A549 (cell line): ENCODE data around the gene C1orf105. TPM values are rescaled to one million over a fixed set of nuclear protein-coding genes. Genes with fewer than 3 reads are reported as not detected.

Source experiments
- ATAC-seq, 2 experiments: fragments of 200-7000 bp in 1 of 2; fragments of >200 bp in 1 of 2; cut with Nextera tagmentation in 1 of 2; cut with Tn5 transposase in 1 of 2; 3 replicates each; pipeline versions ENCODE4 v1.8.0 to v1.9.1; 2018 to 2020; ENCODE audit warnings: mild to moderate bottlenecking in 1 of 2, moderate library complexity in 1 of 2
- CTCF ChIA-PET: fragments of 300-600 bp; sonication (Branson Sonifier 250); formaldehyde crosslinking; extraction: SDS; loops from one replicate; lab custom pipeline; 2021; ENCODE audit warnings: antibody characterized with exemption, inconsistent platforms; lab: Yijun Ruan, JAX
- POLR2A ChIA-PET: fragments of 350-600 bp; formaldehyde crosslinking; extraction: SDS; loops from one replicate; lab custom pipeline; 2021; ENCODE audit warnings: antibody characterized with exemption, inconsistent platforms; lab: Yijun Ruan, JAX
- DNase-seq, 2 experiments: peaks; one replicate each; pipeline versions ENCODE4 v3.0.0 to v3.0.0-alpha.2; 2011 to 2016; ENCODE audit warnings: low read depth in 1 of 2, low spot score in 1 of 2
- FAIRE-seq: peaks from 2 replicates; lab custom pipeline; 2011; peaks lifted over from hg19 to GRCh38; lab: Jason Lieb, UNC
- H3K27ac ChIP-seq, 2 experiments: fragments of >200 bp; sonication (Bioruptor Twin); formaldehyde crosslinking; 3 replicates each; pipeline ENCODE4 v1.5.1; 2016 to 2017
- H3K4me1 ChIP-seq: fragments of >200 bp; sonication (Bioruptor Twin); formaldehyde crosslinking; 3 replicates; pipeline ENCODE4 v1.6.1; 2016
- H3K4me2 ChIP-seq: fragments of >200 bp; sonication (Bioruptor Twin); formaldehyde crosslinking; 3 replicates; pipeline ENCODE4 v1.6.1; 2016
- H3K4me3 ChIP-seq: fragments of >200 bp; sonication (Bioruptor Twin); formaldehyde crosslinking; 3 replicates; pipeline ENCODE4 v1.5.1; 2016
- H3K9me3 ChIP-seq: fragments of >200 bp; sonication (Bioruptor Twin); formaldehyde crosslinking; 3 replicates; pipeline ENCODE4 v1.6.1; 2016
- BCL3 ChIP-seq: fragments of >200 bp; sonication (Bioruptor Twin); formaldehyde crosslinking; IDR thresholded peaks from 3 replicates; pipeline ENCODE4 v1.6.1; 2016
- BHLHE40 ChIP-seq: IDR thresholded peaks from 2 replicates; pipeline ENCODE4 v1.6.1; 2012; ENCODE audit warnings: low read depth, low read length, inconsistent platforms
- CBX2 ChIP-seq: fragments of 200-600 bp; sonication (generic); IDR thresholded peaks from 2 replicates; pipeline ENCODE4 v1.6.1; 2016; ENCODE audit warnings: low read depth, mild to moderate bottlenecking, borderline replicate concordance
- CBX8 ChIP-seq: fragments of 200-600 bp; sonication (generic); IDR thresholded peaks from 2 replicates; pipeline ENCODE4 v1.6.1; 2016
- EHF ChIP-seq: fragments of 250-450 bp; sonication (Bioruptor Pico); IDR thresholded peaks from 2 replicates; pipeline ENCODE4 v1.5.0; 2020; ENCODE audit warnings: mild to moderate bottlenecking
- ESRRA ChIP-seq: fragments of 150-350 bp; IDR thresholded peaks from 2 replicates; pipeline ENCODE4 v1.6.1; 2014; ENCODE audit warnings: mild to moderate bottlenecking, low read length, borderline replicate concordance
- FOSB ChIP-seq: fragments of 250-450 bp; sonication (Bioruptor Pico); IDR thresholded peaks from 2 replicates; pipeline ENCODE4 v1.5.0; 2020; ENCODE audit warnings: mild to moderate bottlenecking, moderate library complexity
- FOXS1 ChIP-seq: fragments of 250-450 bp; sonication (Bioruptor Pico); IDR thresholded peaks from 2 replicates; pipeline ENCODE4 v1.5.0; 2020; ENCODE audit warnings: mild to moderate bottlenecking, moderate library complexity
- HDAC2 ChIP-seq: fragments of 200-600 bp; sonication (generic); IDR thresholded peaks from 2 replicates; pipeline ENCODE4 v1.6.1; 2016
- HES2 ChIP-seq: fragments of >200 bp; sonication (Bioruptor Twin); formaldehyde crosslinking; IDR thresholded peaks from 2 replicates; pipeline ENCODE4 v1.6.1; 2016
- HMGXB4 ChIP-seq: fragments of 250-450 bp; sonication (Bioruptor Pico); IDR thresholded peaks from 2 replicates; pipeline ENCODE4 v1.5.0; 2021; ENCODE audit warnings: mild to moderate bottlenecking, moderate library complexity, borderline replicate concordance
- HOXB13 ChIP-seq: fragments of 250-450 bp; sonication (Bioruptor Pico); IDR thresholded peaks from 2 replicates; pipeline ENCODE4 v1.5.0; 2020; ENCODE audit warnings: low read depth, mild to moderate bottlenecking, moderate library complexity
- JUN ChIP-seq, 2 experiments: fragments of >200 bp; sonication (Bioruptor Twin); formaldehyde crosslinking; IDR thresholded peaks; 2 replicates in 1 of 2; 3 replicates in 1 of 2; pipeline ENCODE4 v1.6.1; 2016 to 2017
- MYC ChIP-seq: IDR thresholded peaks from 2 replicates; pipeline ENCODE4 v1.6.1; 2012; ENCODE audit warnings: mild to moderate bottlenecking, inconsistent platforms, low read length, improper control_type of control experiment, borderline replicate concordance
- NFE2L2 ChIP-seq: fragments of 150-350 bp; conservative IDR thresholded peaks from 2 replicates; pipeline ENCODE4 v1.6.1; 2014; ENCODE audit warnings: low read length
- NPAS2 ChIP-seq: fragments of 250-450 bp; sonication (Bioruptor Pico); IDR thresholded peaks from 2 replicates; pipeline ENCODE4 v1.8.0; 2022; ENCODE audit warnings: mild to moderate bottlenecking, moderate library complexity, borderline replicate concordance
- NR3C1 ChIP-seq: fragments of >200 bp; sonication (Bioruptor Twin); formaldehyde crosslinking; IDR thresholded peaks from 3 replicates; pipeline ENCODE4 v1.6.1; 2017
- PBX3 ChIP-seq: IDR thresholded peaks from 2 replicates; pipeline ENCODE4 v1.6.1; 2012
- POLR2A ChIP-seq: IDR thresholded peaks from 2 replicates; pipeline ENCODE4 v1.6.1; 2012; ENCODE audit warnings: mild to moderate bottlenecking, low read length
- POLR2AphosphoS2 ChIP-seq: conservative IDR thresholded peaks from 2 replicates; pipeline ENCODE4 v1.6.1; 2012; ENCODE audit warnings: low read length, improper control_type of control experiment, inconsistent platforms
- RAD21 ChIP-seq, 2 experiments: fragments of >200 bp in 1 of 2; sonication (Bioruptor Twin) in 1 of 2; formaldehyde crosslinking in 1 of 2; IDR thresholded peaks in 1 of 2; conservative IDR thresholded peaks in 1 of 2; 2 replicates in 1 of 2; 3 replicates in 1 of 2; pipeline ENCODE4 v1.6.1; 2012 to 2018; ENCODE audit warnings: inconsistent platforms in 1 of 2
- RCOR1 ChIP-seq: fragments of 150-350 bp; IDR thresholded peaks from 2 replicates; pipeline ENCODE4 v1.6.1; 2014; ENCODE audit warnings: antibody characterized with exemption, low read length, low read depth
- REST ChIP-seq: fragments of 200-600 bp; sonication (generic); IDR thresholded peaks from 2 replicates; pipeline ENCODE4 v1.6.1; 2016; ENCODE audit warnings: antibody characterized with exemption, mild to moderate bottlenecking, moderate library complexity
- RFX5 ChIP-seq: fragments of 450-650 bp; IDR thresholded peaks from 2 replicates; pipeline ENCODE4 v1.7.1; 2014; ENCODE audit warnings: antibody characterized with exemption, mild to moderate bottlenecking, moderate library complexity
- SREBF2 ChIP-seq: fragments of 450-650 bp; IDR thresholded peaks from 2 replicates; pipeline ENCODE4 v1.6.1; 2014; ENCODE audit warnings: mild to moderate bottlenecking, moderate library complexity
- USF2 ChIP-seq: fragments of 450-650 bp; IDR thresholded peaks from 2 replicates; pipeline ENCODE4 v1.6.1; 2014; ENCODE audit warnings: antibody characterized with exemption
- ZFP36 ChIP-seq: fragments of 450-650 bp; IDR thresholded peaks from 2 replicates; pipeline ENCODE4 v1.6.1; 2014; ENCODE audit warnings: borderline replicate concordance; ENCODE audit not compliant: partially characterized antibody
- WGBS: methylation state at CpG from one replicate; pipeline ENCODE4 v1.1.6; 2017; ENCODE audit errors: missing lambda C conversion rate; 5-methylcytosine and 5-hydroxymethylcytosine counted together
- polyA plus RNA-seq, 4 experiments: library from polyadenylated mRNA; depleted of rRNA in 3 of 4; stranded (reverse); fragments of >200 nt; fragmentation: RNase III in 1 of 4; extraction: RNeasy Plus Mini Kit Qiagen cat#74134 plus additional on column Dnase treatment in 1 of 4; gene quantifications; 2 replicates in 3 of 4; 3 replicates in 1 of 4; pipeline ENCODE4 v1.2.3, GENCODE V29; 2011 to 2017

Gene C1orf105
- polyA plus RNA-seq, 2 of the 4 experiments (the other 2 are of a cell fraction), result 0.40 TPM; not detected in 1

GRCh38 chr1:172408958-172409357, 11.5 kb upstream of the C1orf105 start:
- DNase-seq (no peak), FAIRE-seq (no peak)
- no peaks in the 10 kb centered on the region for H3K9me3 ChIP-seq
- 32% methylated on average over 1 of the region's 1 CpG for WGBS
- POLR2A ChIA-PET, result no interaction called here
- no peak overlapping the region for H3K4me3 ChIP-seq
- TF ChIP-seq JUN (IDR thresholded peaks at IDR 0.05), result no peak
- no peak for TF ChIP-seq POLR2AphosphoS2
- TF ChIP-seq FOSB (CRISPR knock-in tag), result no peak
- no peak for TF ChIP-seq POLR2A
- TF ChIP-seq ESRRA, result no peak
- TF ChIP-seq MYC, result no peak
- no peak for TF ChIP-seq ZFP36
- no peak for TF ChIP-seq HES2
- TF ChIP-seq EHF, result no peak
- TF ChIP-seq RCOR1, result no peak
- TF ChIP-seq REST, result no peak
- TF ChIP-seq RFX5, result no peak
- no peak for TF ChIP-seq CBX2
- no peak for TF ChIP-seq PBX3
- no peak for TF ChIP-seq HMGXB4 (CRISPR knock-in tag)
- TF ChIP-seq, all 56 proteins: peak for 0
- no peak for ATAC-seq
- Histone ChIP-seq H3K4me2 (no peak overlapping the region), H3K27ac (no peak overlapping the region), H3K4me1 (no peaks in the 10 kb centered on the region)
- CTCF ChIA-PET, result interaction anchor here (1.0 to 1.2 kb wide), 3 partner anchors 406 to 608 kb away, joined by 3 to 5 read pairs (median 3); no protein-coding TSS in a partner anchor

GRCh38 chr1:172410027-172410426, 10.5 kb upstream of the C1orf105 start:
- ChIA-PET POLR2A (no interaction called here), CTCF (interaction anchor here (0.5 kb wide), 1 partner anchor 430 kb away, joined by 3 read pairs; no protein-coding TSS in a partner anchor)
- ATAC-seq (no peak), DNase-seq (no peak), FAIRE-seq (no peak)
- no peaks in the 10 kb centered on the region for H3K9me3 ChIP-seq
- TF ChIP-seq SREBF2 (no peak), HOXB13 (CRISPR knock-in tag) (no peak), BCL3 (no peak), CBX8 (no peak), HDAC2 (no peak), CBX2 (no peak), HES2 (no peak), FOXS1 (CRISPR knock-in tag) (no peak), RCOR1 (no peak), MYC (no peak), NR3C1 (no peak), EHF (no peak), USF2 (no peak), BHLHE40 (no peak), RAD21 (conservative IDR thresholded peaks at IDR 0.05 in 1 of 2, IDR thresholded peaks at IDR 0.05 in 1 of 2) (no peak), ESRRA (no peak), NPAS2 (CRISPR knock-in tag) (no peak), NFE2L2 (no peak)
- H3K4me1 ChIP-seq, result peaks cover 4% of the 10 kb centered on the region; the same call in 2 of the 3 replicates
- no peak overlapping the region for H3K4me2 ChIP-seq
- 91% methylated on average over 1 of the region's 1 CpG for WGBS
- no peak overlapping the region for H3K27ac ChIP-seq
- no peak overlapping the region for H3K4me3 ChIP-seq
